Keratinocyte (primary cell): ENCODE results near the gene KIFC3.

Source experiments
- CTCF ChIP-seq, 3 experiments: IDR thresholded peaks in 1 of 3; conservative IDR thresholded peaks in 1 of 3; optimal IDR thresholded peaks in 1 of 3; 2 replicates in 2 of 3; 3 replicates in 1 of 3; pipeline versions ENCODE3 to v1.5.1; 2011; ENCODE audit warnings: low read length in 3 of 3, mild to moderate bottlenecking in 3 of 3, moderate library complexity in 2 of 3, control low read depth in 1 of 3, inconsistent platforms in 1 of 3; ENCODE audit not compliant: insufficient read depth in 2 of 3; ENCODE audit errors: extremely low read depth in 1 of 3
- EZH2 ChIP-seq: IDR thresholded peaks from one replicate; pipeline ENCODE4 v1.6.1; 2012; ENCODE audit warnings: inconsistent platforms, mild to moderate bottlenecking, low read length, moderate library complexity

GRCh38 chr16:57821149-57821971, 19.1 kb upstream of the KIFC3 start:
- TF ChIP-seq CTCF (optimal IDR thresholded peaks at IDR 0.05 in 1 of 3, IDR thresholded peaks at IDR 0.05 in 1 of 3, conservative IDR thresholded peaks at IDR 0.05 in 1 of 3; ENCODE audit: extremely low read depth in 1 of 3, insufficient read depth in 2 of 3, low read length in 3 of 3) (no peak), EZH2 (no peak)
